DMS 273 (cell line): ENCODE measurements around the gene SOCS4.
A peak's percentile ranks its signal among the peaks of the same experiment; 100 is the strongest.
"Not testable (repeated sequence)": the region's sequence is repeated elsewhere in the genome, so short reads cannot be mapped to it uniquely, and the experiment has no call there.

ENCODE experiments used
- DNase-seq: peaks from one replicate; lab custom pipeline; 2025; ENCODE audit not compliant: unreplicated experiment; lab: John Stamatoyannopoulos, UW

The SOCS4 gene

GRCh38 chr14:55051423-55052268 lies 24.6 kb downstream of the SOCS4 start, which contains the start of gene MAPK1IP1L:
MAPK1IP1L (plus strand) TSS chr14:55051647; CDS start chr14:55061684, 10,037 bp downstream.
- DNase-seq: peak; percentile 97

GRCh38 chr14:55052269-55052930 lies 25.4 kb downstream of the SOCS4 start:
- no peak for DNase-seq

- DNase-seq: no peak
These were observed 26.0 kb downstream of the SOCS4 start for GRCh38 chr14:55053018-55053417.

- DNase-seq: no peak
These were observed 26.5 kb downstream of the SOCS4 start for GRCh38 chr14:55053500-55053899.

- DNase-seq: no peak
These were observed 27.1 kb downstream of the SOCS4 start for GRCh38 chr14:55054098-55054497.

GRCh38 chr14:55057919-55058318 lies 30.9 kb downstream of the SOCS4 start:
- DNase-seq: no peak

- peak; percentile 16 for DNase-seq
These were observed 32.3 kb downstream of the SOCS4 start for GRCh38 chr14:55059333-55059732.

GRCh38 chr14:55062517-55063351 lies 35.7 kb downstream of the SOCS4 start:
- peak; percentile 97 for DNase-seq

- not testable (repeated sequence) for DNase-seq
These were observed 37.9 kb downstream of the SOCS4 start for GRCh38 chr14:55064896-55065295.

- DNase-seq: no peak
These were observed 38.4 kb downstream of the SOCS4 start for GRCh38 chr14:55065411-55065810.

GRCh38 chr14:55066223-55066622 lies 39.2 kb downstream of the SOCS4 start:
- no peak for DNase-seq

GRCh38 chr14:55070981-55071411 lies 44.0 kb downstream of the SOCS4 start:
- no peak for DNase-seq

- DNase-seq: peak; percentile 27
These were observed 45.0 kb downstream of the SOCS4 start for GRCh38 chr14:55071870-55072640.

- DNase-seq: peak; percentile 32
These were observed 46.8 kb downstream of the SOCS4 start for GRCh38 chr14:55073856-55074255.

- DNase-seq: peak; percentile 67
These were observed 47.6 kb downstream of the SOCS4 start for GRCh38 chr14:55074662-55075061.

- DNase-seq: no peak
These were observed 48.7 kb downstream of the SOCS4 start for GRCh38 chr14:55075628-55076175.

GRCh38 chr14:55077170-55078151 lies 50.4 kb downstream of the SOCS4 start:
- no peak for DNase-seq

- DNase-seq: not testable (repeated sequence)
These were observed 52.9 kb downstream of the SOCS4 start for GRCh38 chr14:55079961-55080360.
